Endothelial cell of umbilical vein (primary cell): ENCODE results near the gene SH3PXD2A.

ENCODE experiments used
- CTCF ChIP-seq, 2 donors: IDR thresholded peaks; 1 replicate in 1 of 2; 2 replicates in 1 of 2; pipeline ENCODE4 v1.5.1; 2011; ENCODE audit warnings: low read length in 2 of 2, mild to moderate bottlenecking in 2 of 2, moderate library complexity in 2 of 2, control low read depth in 1 of 2, inconsistent platforms in 1 of 2, low read depth in 1 of 2; ENCODE audit not compliant: insufficient read depth in 1 of 2; ENCODE audit errors: extremely low read depth in 1 of 2
- POLR2A ChIP-seq: IDR thresholded peaks from 2 replicates; pipeline ENCODE4 v1.6.1; 2012; ENCODE audit warnings: low read depth, mild to moderate bottlenecking, control low read depth, low read length

- TF ChIP-seq POLR2A (no peak), CTCF (IDR thresholded peaks at IDR 0.05; ENCODE audit: extremely low read depth in 1 of 2, insufficient read depth in 1 of 2, low read depth in 1 of 2, low read length in 2 of 2) (no peak)
Observed at GRCh38 chr10:103599907-103600306, 255.5 kb downstream of the SH3PXD2A start.
